ENCODE measurements around the gene CCDC85A. TPM values are rescaled to one million over a fixed set of nuclear protein-coding genes. Genes with fewer than 3 reads are reported as not detected.

Gene CCDC85A
- total and polyA plus RNA-seq, 2 of the 4 experiments (the other 2 are of a cell fraction), result 1.1 to 2.2 TPM

- no peak for TF ChIP-seq USF2 (IDR thresholded peaks at IDR 0.05; ENCODE audit: low read depth, low read length)
Measured at GRCh38 chr2:56376699-56377665, 193.2 kb downstream of the CCDC85A start (continued).

GRCh38 chr2:56379066-56379465 lies 195.3 kb downstream of the CCDC85A start:
- Histone ChIP-seq H3K27me3 (ENCODE audit: control insufficient read depth, insufficient read depth, low read length) (no peaks in the 10 kb centered on the region), H4K20me1 (ENCODE audit: insufficient read depth, low read length) (no peaks in the 10 kb centered on the region), H3K4ac (ENCODE audit: low read depth, low read length) (no peak overlapping the region), H4K91ac (ENCODE audit: insufficient read depth, low read depth, low read length) (no peak overlapping the region), H2BK120ac (ENCODE audit: low read depth, low read length) (no peak overlapping the region), H3K9me1 (ENCODE audit: insufficient read depth, low read length) (no peaks in the 10 kb centered on the region), H4K8ac (ENCODE audit: low read depth in 2 of 2, low read length in 2 of 2) (no peak overlapping the region), H2BK5ac (ENCODE audit: low read depth, low read length, poor library complexity, severe bottlenecking) (no peak overlapping the region), H4K5ac (ENCODE audit: low read depth, low read length) (no peak overlapping the region), H3K36me3 (ENCODE audit: control insufficient read depth, insufficient read depth, low read length) (no peaks in the 10 kb centered on the region), H2AFZ (replicated peaks; ENCODE audit: low read length, poor library complexity) (no peak overlapping the region), H3K56ac (ENCODE audit: extremely low read depth, insufficient read depth, low read length) (no peak overlapping the region), H3K9ac (ENCODE audit: low read depth, low read length) (no peak overlapping the region), H3K4me2 (ENCODE audit: low read depth, low read length) (no peak overlapping the region), H3K4me1 (ENCODE audit: control insufficient read depth, insufficient read depth, low read length) (no peaks in the 10 kb centered on the region), H3K4me3 (ENCODE audit: insufficient read depth, low read depth, low read length) (no peak overlapping the region), H2BK20ac (ENCODE audit: low read depth, low read length) (no peak overlapping the region), H3K9me3 (ENCODE audit: control insufficient read depth, insufficient read depth, low read length) (peaks cover 7% of the 10 kb centered on the region), H2AK5ac (ENCODE audit: low read depth, low read length) (no peak overlapping the region), H3K14ac (replicated peaks; ENCODE audit: low read depth, low read length) (no peak overlapping the region), H2BK15ac (ENCODE audit: low read depth, low read length) (no peak overlapping the region), H3K18ac (ENCODE audit: low read depth, low read length) (no peak overlapping the region), H2AK9ac (replicated peaks; ENCODE audit: low read depth, low read length, poor library complexity) (no peak overlapping the region), H3K27ac (ENCODE audit: insufficient read depth, low read length) (no peak overlapping the region), H3K79me1 (ENCODE audit: low read depth in 1 of 2, low read length in 2 of 2) (no peaks in the 10 kb centered on the region), H3K23ac (ENCODE audit: low read depth, low read length) (no peak overlapping the region)
- intact Hi-C loops (cut with micrococcal nuclease), result no loop called here
- DNase-seq, result no peak
- ATAC-seq (ENCODE audit: low read depth), result no peak
- no TSS peak for BruUV-seq (replicated peaks)
- ChIA-PET POLR2A (ENCODE audit: unreplicated experiment) (no interaction called here), CTCF (no interaction called here)
- dilution Hi-C loops (cut with HindIII; ENCODE audit: low sequenced_read_pairs, unreplicated experiment), result no loop called here
- WGBS, 2 experiments (ENCODE audit: extremely low coverage in 2 of 2, insufficient read length in 1 of 2), result no CpG with 5 or more reads among the region's 2 CpGs
- in situ Hi-C loops (cut with MboI; ENCODE audit: low sequenced_read_pairs), result no loop called here
- no peak for TF ChIP-seq CTCF (conservative IDR thresholded peaks at IDR 0.05; ENCODE audit: low read depth, low read length)
- no peak for TF ChIP-seq MXI1 (IDR thresholded peaks at IDR 0.05; ENCODE audit: borderline replicate concordance, low read depth, low read length)
- TF ChIP-seq SMC3 (IDR thresholded peaks at IDR 0.05; ENCODE audit: low read depth, low read length), result no peak
- TF ChIP-seq RAD21 (IDR thresholded peaks at IDR 0.05; ENCODE audit: low read length), result no peak
- no peak for TF ChIP-seq USF2 (IDR thresholded peaks at IDR 0.05; ENCODE audit: low read depth, low read length)
- TF ChIP-seq RFX5 (IDR thresholded peaks at IDR 0.05; ENCODE audit: low read depth, low read length), result no peak
- no peak for TF ChIP-seq MAFK (IDR thresholded peaks at IDR 0.05; ENCODE audit: low read depth, low read length)
- TF ChIP-seq MAZ (IDR thresholded peaks at IDR 0.05; ENCODE audit: borderline replicate concordance, low read depth, low read length), result no peak
- no peak for TF ChIP-seq CHD1 (IDR thresholded peaks at IDR 0.05; ENCODE audit: low read depth, low read length)
- no peak for TF ChIP-seq FOS (IDR thresholded peaks at IDR 0.05; ENCODE audit: low read depth, low read length)
- no peak for TF ChIP-seq BHLHE40 (IDR thresholded peaks at IDR 0.05; ENCODE audit: low read depth, low read length)
- no peak for TF ChIP-seq RCOR1 (IDR thresholded peaks at IDR 0.05; ENCODE audit: insufficient replicate concordance, low read length)
- TF ChIP-seq CEBPB (IDR thresholded peaks at IDR 0.05; ENCODE audit: low read depth, low read length), result no peak

Measured in IMR-90 (cell line).